Measurements from ENCODE around the gene CLIC4.

Gene CLIC4

GRCh38 chr1:24825174-24825573 is 79.9 kb downstream of the CLIC4 start:
- no peak for DNase-seq

GRCh38 chr1:24826510-24826909 is 81.3 kb downstream of the CLIC4 start:
- no peak for DNase-seq

GRCh38 chr1:24827379-24828135 is 82.3 kb downstream of the CLIC4 start:
- no peak for DNase-seq

GRCh38 chr1:24828183-24828886 is 83.1 kb downstream of the CLIC4 start:
- no peak for DNase-seq

GRCh38 chr1:24828887-24829192 is 83.6 kb downstream of the CLIC4 start:
- no peak for DNase-seq

GRCh38 chr1:24830680-24831272 is 85.5 kb downstream of the CLIC4 start:
- DNase-seq, result peak; percentile 72

- DNase-seq, result no peak
Measured at GRCh38 chr1:24841593-24841992, 96.3 kb downstream of the CLIC4 start.

GRCh38 chr1:24846671-24847070 is 101.4 kb downstream of the CLIC4 start:
- no peak for DNase-seq

- peak; percentile 93 for DNase-seq
Measured at GRCh38 chr1:24847995-24848881, 103.0 kb downstream of the CLIC4 start.

- DNase-seq, result peak; percentile 58
Measured at GRCh38 chr1:24849672-24850295, 104.5 kb downstream of the CLIC4 start.

- no peak for DNase-seq
Measured at GRCh38 chr1:24850328-24850920, 105.2 kb downstream of the CLIC4 start.

GRCh38 chr1:24853649-24854048 is 108.4 kb downstream of the CLIC4 start:
- no peak for DNase-seq

GRCh38 chr1:24855474-24855873 is 110.2 kb downstream of the CLIC4 start:
- no peak for DNase-seq

GRCh38 chr1:24856787-24857506 is 111.7 kb downstream of the CLIC4 start:
- DNase-seq, result no peak

GRCh38 chr1:24857507-24858133 is 112.4 kb downstream of the CLIC4 start:
- DNase-seq, result no peak

- DNase-seq, result no peak
Measured at GRCh38 chr1:24858277-24858676, 113.0 kb downstream of the CLIC4 start.

- no peak for DNase-seq
Measured at GRCh38 chr1:24859063-24860010, 114.1 kb downstream of the CLIC4 start.

- no peak for DNase-seq
Measured at GRCh38 chr1:24860841-24861240, 115.6 kb downstream of the CLIC4 start.

- no peak for DNase-seq
Measured at GRCh38 chr1:24861821-24862727, 116.8 kb downstream of the CLIC4 start.
